GM19395 (cell line): ENCODE measurements around the gene PDILT.

Experiments used
- ATAC-seq: cut with Tn5 transposase; IDR thresholded peaks from one replicate; pipeline ENCODE4 v1.9.1; 2021; ENCODE audit warnings: mild to moderate bottlenecking, moderate library complexity; ENCODE audit not compliant: unreplicated experiment

The PDILT gene

DNA sequence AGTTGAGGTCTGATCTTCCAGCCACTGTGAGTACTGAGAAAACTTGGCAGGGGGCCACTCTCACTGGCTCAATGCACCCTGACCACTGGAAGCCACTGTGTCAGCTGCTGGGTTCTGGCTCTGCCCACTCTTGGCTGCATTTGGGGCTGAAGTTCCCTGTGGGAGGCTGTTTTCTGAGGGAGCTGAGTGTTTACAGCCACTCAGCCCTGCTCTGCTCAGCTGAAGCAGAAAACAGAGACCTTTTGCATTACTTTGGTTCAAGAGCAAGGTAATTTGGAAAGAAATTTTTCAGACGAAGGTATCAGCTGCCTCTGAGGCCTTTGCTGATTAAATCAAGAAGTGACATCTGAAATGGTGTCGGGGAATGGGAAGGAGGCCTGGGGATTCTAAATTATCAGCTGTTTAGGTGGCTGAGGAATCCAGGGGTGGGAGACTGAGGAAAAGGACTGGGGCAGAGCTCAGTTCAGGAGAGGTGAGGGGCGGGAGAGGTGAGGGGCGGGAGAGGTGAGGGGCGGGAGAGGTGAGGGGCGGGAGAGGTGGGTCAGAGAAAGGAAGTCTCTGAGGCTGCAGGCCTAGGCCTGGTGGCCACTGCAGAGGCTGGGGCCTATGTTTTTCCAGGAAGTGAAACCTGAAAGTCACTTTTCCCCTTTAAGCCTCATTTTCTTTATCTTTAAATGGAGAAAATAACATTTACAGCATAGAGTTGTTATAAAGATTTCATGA lies 5.0 kb upstream of the PDILT start, which contains the start of gene ACSM5:
Gene ACSM5, plus strand, starts transcription at position 137 of the 723 bp plus-strand sequence. CDS start 1,951 bp downstream, outside the sequence.
- ATAC-seq, result peak; percentile 44

- no peak for ATAC-seq
Measured at GRCh38 chr16:20402651-20403050, 1.9 kb downstream of the PDILT start.

DNA sequence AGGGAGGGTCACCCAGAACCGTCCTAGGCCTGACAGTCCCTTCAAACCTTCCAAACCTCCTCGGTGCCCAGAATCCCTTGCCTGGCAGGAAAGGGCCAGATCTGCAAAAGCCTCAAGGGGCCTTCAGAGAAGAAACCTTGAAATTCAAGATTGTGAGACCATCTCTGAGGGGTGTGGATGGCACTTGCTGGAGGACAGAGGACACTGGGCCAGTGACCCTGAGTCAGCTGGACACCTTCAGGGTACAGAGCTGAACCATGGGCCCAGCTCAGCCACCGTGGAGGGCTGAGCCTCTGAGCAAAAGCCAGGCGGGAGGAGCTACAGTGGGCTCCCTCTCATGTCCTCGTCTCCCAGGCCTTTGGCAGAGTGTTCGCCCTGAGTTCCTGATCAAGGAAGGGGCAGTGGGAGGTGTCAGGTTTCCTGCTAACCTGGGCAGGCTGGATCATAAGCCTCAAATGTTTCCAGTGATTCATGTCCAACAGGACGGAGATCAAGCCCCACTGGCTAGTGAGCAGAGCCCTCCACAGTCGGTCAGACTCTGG lies 3.0 kb downstream of the PDILT start:
- no peak for ATAC-seq

- ATAC-seq, result no peak
Measured at GRCh38 chr16:20401066-20401465, 3.5 kb downstream of the PDILT start.

GRCh38 chr16:20399185-20399584 lies 5.4 kb downstream of the PDILT start:
- no peak for ATAC-seq

GRCh38 chr16:20398603-20399002 lies 5.9 kb downstream of the PDILT start:
- ATAC-seq, result no peak

- no peak for ATAC-seq
Measured at GRCh38 chr16:20397468-20398074, 7.0 kb downstream of the PDILT start.

DNA sequence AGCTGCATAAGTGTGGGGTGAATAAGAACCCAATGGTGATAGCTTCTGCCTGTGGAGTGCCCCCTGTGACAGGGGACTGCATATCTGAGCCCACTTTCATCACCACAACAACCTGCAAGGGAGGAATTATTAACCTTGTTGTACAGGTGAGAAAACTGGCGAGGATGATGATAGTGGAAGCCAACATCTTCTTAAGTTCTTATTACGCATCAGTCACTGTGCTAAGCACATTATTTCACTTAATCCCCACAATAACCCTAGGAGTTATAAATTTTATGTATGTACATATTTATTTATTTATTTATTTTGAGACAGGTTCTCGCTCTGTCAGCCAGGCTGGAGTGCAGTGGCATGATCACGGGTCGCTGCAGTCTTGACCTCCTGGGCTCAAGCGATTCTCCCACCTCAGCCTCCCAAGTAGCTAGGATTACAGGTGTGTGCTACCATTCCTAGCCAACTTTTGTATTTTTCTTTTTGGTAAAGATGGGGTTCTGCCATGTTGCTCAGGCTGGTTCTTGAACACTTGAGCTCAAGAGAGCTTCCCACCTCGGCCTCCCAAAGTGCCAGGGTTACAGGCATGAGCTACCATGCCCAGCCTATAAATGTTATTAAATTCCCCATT lies 7.6 kb downstream of the PDILT start:
- ATAC-seq, result no peak

DNA sequence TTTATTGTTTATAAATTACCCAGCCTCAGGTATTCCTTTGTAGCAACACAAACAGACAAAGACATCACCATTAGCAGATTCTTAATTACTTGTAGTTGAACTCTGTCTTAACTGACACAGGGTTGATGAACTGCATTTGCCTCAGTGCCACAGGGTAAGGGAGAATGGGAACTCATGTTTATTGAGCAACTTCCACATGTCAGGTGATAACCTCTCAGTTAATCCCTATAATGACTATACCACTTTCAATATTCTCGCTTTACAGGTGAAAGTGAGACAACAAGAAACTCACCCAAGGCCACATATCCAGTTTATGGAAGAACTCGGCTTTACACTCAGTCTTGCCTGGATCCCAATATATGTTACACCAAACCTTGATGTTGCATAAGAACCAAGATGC lies 8.6 kb downstream of the PDILT start:
- no peak for ATAC-seq

- ATAC-seq, result no peak
Measured at GRCh38 chr16:20393801-20394577, 10.5 kb downstream of the PDILT start.

GRCh38 chr16:20391045-20391444 lies 13.5 kb downstream of the PDILT start:
- no peak for ATAC-seq

DNA sequence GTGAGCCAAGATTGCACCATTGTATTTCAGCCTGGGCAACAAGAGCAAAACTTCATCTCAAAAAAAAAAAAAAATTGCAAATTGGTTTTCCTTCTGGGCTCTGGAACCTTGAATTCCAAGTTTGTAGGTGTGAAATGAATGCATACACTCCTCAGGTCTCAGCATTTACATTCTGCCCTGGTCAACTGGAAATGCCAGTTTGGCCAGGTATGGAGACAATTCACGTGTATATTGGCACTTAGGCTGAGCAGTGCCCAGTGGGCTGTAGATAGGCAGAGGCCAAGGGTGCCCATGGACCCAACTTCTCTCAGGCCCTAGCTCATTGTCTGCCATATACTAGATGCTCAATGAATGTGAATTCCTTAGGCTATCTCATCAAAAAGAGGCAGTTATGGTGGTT lies 15.7 kb downstream of the PDILT start:
- no peak for ATAC-seq

DNA sequence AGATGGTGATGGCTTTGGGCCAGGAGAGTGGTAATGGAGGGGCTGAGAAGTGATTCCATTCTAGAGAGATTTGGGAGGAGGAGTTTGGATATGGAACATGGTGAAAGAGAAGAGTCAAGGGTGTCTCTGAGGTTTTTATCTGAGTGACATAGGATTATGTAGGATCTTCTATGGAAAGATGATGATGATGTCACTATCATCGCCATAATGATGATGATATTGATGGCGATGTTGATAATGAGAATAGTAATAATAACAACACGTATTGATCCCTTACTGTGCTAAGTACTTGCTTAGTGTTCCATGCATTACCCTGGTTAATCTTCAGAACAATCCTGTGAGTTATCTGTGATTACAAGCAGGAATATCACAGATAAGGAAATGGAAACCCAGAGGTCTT lies 16.6 kb downstream of the PDILT start:
- no peak for ATAC-seq

- ATAC-seq, result no peak
Measured at GRCh38 chr16:20385844-20386832, 18.4 kb downstream of the PDILT start.

DNA sequence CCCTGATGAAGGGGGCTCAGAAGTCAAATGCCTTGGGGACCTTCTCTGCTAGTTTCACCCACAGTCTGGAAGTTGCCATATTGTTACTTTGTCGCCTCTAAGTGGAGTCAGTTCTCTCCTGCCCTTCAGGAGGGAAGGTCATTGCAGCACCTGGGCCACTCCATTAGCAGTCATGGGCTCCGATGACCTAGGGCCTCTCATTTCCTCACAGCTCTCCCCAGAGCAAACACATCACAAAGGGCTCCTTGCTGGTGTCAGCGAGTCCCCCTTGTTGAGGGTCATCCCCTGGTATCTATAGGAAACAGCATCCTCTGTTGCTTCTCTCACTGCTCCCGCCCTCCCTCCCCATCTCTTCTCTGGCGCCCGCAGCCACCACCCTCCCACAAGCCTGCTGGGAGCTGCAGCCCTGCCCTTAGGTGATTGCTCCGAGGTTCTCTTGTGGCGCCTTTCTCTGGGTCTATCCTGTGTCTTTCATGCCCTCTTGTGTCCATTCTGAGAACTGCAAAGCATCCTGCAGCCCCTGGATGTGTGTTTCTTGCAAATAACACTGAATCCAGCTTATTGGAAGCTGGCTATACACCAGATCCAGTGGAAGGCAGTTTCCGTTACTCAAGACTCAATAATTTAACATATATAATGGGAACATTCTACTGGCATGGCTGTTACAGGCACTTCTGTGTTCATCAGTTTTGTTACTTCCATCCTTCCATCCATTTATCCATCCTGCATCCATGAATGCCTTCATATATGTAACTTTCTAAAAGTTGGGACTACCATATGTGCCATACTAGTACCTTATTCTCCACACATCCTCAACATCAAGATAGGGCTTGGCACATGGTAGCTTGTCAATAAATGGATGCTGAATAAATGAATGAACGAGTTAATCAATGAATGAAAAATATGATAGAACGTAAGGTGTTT lies 21.2 kb downstream of the PDILT start:
- no peak for ATAC-seq

GRCh38 chr16:20382202-20382948 lies 22.2 kb downstream of the PDILT start:
- ATAC-seq, result no peak

DNA sequence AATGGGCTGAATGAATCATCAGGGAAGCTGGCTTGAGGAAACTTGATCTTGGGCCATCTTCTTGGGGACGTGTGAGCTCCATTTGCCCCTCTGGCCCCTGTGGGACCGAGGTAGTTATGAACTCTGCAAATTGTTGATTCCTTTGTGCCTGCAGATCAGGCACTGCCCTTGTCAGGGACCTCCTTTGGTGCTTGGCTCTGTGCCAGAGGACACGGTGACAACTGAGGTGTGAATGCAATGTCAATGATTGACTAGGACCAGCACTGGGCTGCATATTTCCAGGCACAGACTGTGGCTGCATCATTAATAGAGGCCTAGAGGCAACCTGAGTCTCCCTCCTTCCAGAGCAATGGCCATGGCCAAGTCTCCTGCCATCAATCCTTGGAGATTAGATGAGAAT lies 23.8 kb downstream of the PDILT start:
- ATAC-seq, result no peak

DNA sequence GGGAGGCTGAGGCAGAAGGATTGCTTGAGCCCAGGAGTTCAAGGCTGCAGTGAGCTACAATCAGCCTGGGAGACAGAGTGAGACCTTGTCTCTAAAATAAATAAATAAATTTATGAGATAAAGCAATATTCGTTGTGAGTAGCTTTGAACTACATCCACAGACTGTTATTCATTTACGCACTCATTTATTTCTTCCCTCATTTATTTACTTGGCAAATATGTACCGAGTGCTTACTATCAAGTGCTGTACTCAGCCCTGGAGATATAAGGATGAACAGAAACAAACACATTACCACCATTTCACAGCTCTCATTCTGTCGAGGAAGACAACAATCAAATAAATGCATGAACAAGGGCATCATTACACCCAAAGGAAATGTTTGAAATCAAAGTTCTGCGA lies 27.4 kb downstream of the PDILT start:
- ATAC-seq, result no peak
